Coronary artery (tissue), 2 donors: Measurements from ENCODE around the gene CYP4F22.

ENCODE experiments used
- DNase-seq: peaks from one replicate; pipeline ENCODE4 v3.0.0-alpha.2; 2017; ENCODE audit warnings: low spot score
- H3K27ac ChIP-seq, 2 donors: fragments of 200-600 bp; sonication (generic); one replicate each; pipeline ENCODE4 v1.5.1; 2016 to 2019
- H3K4me3 ChIP-seq: fragments of 200-600 bp; sonication (generic); 2 replicates; pipeline ENCODE4 v1.5.1; 2016; ENCODE audit warnings: mild to moderate bottlenecking, moderate library complexity
- TF ChIP-seq, protein P1 (sequence below): fragments of 200-600 bp; sonication (generic); IDR thresholded peaks from one replicate; pipeline ENCODE4 v1.5.1; 2019; ENCODE audit warnings: antibody characterized with exemption

Gene CYP4F22

DNA sequence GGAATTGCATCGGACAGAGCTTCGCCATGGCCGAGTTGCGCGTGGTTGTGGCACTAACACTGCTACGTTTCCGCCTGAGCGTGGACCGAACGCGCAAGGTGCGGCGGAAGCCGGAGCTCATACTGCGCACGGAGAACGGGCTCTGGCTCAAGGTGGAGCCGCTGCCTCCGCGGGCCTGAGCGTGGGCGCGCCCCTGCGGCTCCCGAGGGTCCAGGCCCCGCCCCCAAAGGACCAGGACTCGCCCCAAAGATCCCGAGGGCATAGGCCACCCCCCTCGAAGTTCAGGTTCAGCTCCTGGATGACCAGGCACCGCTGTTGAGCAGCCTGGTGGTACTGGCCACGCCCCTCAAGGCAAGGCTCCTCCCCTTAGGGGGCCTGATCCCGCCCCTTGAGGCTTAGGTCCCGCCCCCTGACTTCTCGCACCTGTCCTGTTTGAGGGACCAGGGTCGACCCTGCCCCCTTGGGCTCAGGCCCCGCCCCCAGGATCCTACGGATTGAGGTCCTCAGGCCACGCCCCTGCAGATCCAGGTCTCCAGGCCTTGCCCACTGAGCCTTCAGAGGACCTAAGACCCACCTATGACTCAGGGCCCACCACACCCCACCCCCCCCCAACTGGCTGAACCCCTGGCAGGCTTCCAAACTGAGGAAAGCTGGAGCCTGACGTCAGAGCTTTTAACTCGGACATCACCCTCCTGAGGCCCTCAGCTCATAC, 43.1 kb downstream of the CYP4F22 start:
- no peak for DNase-seq
- Histone ChIP-seq H3K4me3 (peak overlapping the region; percentile 63), H3K27ac (no peak overlapping the region)
- TF ChIP-seq, protein P1, sequence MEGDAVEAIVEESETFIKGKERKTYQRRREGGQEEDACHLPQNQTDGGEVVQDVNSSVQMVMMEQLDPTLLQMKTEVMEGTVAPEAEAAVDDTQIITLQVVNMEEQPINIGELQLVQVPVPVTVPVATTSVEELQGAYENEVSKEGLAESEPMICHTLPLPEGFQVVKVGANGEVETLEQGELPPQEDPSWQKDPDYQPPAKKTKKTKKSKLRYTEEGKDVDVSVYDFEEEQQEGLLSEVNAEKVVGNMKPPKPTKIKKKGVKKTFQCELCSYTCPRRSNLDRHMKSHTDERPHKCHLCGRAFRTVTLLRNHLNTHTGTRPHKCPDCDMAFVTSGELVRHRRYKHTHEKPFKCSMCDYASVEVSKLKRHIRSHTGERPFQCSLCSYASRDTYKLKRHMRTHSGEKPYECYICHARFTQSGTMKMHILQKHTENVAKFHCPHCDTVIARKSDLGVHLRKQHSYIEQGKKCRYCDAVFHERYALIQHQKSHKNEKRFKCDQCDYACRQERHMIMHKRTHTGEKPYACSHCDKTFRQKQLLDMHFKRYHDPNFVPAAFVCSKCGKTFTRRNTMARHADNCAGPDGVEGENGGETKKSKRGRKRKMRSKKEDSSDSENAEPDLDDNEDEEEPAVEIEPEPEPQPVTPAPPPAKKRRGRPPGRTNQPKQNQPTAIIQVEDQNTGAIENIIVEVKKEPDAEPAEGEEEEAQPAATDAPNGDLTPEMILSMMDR: no peak

DNA sequence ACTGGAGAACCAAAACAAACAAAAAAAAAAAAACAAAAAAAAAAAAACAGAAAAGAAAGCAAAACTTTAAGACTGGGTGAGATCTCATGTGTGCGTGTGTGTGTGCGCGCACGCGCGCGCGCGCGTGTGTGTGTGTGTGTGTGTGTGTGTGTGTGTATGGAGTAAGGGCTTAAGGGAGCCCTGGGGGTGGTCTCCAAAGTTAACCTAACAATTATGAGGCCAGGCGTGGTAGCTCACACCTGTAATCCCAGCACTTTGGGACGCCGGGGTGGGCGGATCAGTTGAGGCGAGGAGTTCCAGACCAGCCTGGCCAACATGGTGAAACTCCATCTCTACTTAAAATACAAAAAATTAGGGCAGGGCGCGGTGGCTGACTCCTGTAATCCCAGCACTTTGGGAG, 46.7 kb downstream of the CYP4F22 start:
- Histone ChIP-seq H3K27ac (no peak overlapping the region), H3K4me3 (no peak overlapping the region)
- TF ChIP-seq, protein P1: no peak
- DNase-seq: no peak

DNA sequence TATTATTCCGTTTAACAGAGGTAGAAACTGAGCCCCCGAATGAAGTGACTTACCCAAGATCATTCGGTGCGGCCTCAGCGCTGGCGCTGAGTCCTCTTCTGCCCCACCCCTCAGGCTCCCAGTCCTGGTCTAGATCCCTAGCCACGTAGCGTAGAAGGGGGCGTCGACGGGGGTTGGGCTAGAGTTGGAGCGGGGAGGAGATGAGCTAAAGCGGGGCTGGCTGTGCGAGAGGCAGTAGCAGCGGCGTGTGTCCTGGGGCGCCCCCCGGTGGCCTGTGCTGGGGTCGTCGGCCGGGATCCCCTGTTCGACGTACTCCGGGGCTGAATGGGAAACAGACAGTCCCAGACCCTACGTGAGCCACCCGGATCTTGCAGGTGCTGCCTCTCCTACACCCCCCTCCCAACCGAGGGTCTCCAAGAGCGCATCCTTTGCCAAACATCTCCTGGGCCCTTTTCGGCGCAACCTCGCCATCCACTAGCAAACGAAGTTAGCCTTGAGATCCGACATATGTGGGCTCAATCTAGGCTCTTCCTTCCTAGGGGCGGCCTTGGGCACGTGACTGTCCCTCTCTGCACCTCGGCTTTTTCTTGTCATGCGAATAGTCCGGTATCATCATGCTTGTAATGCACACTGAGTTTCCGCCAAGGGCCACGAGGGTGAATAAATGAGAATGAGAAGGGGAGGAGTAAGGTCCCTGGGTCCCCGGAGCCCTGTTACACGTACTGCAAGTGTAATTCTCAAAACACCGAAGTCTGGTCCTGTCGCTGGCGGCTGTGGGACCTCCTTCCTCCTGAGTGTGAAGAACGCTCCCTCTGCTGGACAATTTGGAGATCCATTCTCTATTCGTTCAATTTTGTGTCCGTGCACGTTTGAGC, 47.7 kb downstream of the CYP4F22 start:
- Histone ChIP-seq H3K27ac (peak overlapping the region in 1 of 2 donors; percentile 35), H3K4me3 (peak overlapping the region; percentile 61)
- TF ChIP-seq, protein P1: peak; percentile 69
- DNase-seq: peak; percentile 92

DNA sequence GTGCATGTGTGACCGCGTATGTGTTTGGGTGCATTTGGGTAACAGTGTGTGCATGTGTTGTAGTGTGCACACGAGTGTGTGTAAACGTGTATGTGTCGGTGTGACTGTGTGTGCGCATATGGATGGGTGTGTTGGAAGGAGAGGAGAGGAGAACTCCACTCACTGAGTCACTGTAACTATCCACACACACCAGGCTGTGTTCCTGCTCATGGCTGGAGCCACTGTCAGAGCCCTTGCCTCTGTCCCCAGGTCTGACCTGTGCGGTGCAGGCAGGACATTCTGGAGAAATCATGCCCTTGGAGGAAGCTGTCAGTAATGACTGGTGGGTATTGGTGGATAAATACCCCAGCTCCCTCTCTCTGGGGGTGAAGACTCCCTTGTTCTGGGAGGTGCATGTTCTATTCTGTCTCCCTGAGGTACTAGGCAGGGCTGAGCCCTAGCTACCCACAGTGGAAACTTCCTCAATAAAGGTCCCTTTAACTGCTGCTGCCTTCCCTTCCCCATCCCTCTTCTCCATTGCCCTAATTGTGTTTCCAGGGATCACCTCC, 48.4 kb downstream of the CYP4F22 start:
- DNase-seq: no peak
- H3K27ac ChIP-seq: no peak overlapping the region
- H3K4me3 ChIP-seq: no peak overlapping the region
- TF ChIP-seq, protein P1: no peak

DNA sequence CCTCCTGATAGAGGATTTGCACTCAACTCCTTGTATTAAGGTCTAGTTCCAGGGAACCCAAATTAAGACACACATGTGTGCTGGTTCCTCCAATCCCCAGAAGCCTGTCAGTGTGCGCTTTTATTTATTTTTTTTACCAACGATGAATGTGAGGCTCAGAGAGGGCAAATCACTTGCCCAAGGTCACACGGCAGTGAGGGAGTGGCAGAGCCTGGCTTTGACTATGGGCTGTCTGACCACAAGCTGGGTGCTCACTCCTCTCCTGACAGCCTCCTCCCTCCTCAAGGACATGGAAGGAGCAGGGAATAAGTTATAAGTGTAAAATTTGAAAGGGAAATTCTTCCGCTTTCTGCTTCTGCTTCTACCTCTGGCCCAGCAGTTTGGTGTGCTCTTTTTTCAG, 48.9 kb downstream of the CYP4F22 start:
- DNase-seq: no peak
- H3K4me3 ChIP-seq: no peak overlapping the region
- TF ChIP-seq, protein P1: no peak
- no peak overlapping the region for H3K27ac ChIP-seq

DNA sequence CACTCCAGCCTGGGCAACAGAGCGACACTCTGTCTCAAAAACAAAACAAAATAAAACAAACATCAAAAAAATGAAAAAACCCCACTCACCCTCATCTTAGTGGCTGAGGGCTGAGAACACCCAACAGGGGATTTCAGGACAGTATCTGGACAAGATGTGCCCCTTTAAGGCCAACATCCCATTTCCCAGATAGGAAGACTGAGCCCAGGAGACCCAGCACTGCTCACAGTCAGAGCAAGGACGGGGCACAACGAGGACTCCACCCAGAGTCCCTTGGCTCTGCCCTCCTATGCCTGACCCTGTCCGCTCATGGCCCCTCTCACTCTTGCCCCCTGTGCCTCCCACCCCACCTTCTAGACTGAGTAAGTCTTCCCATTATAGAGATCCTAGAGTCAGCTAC, 53.8 kb downstream of the CYP4F22 start:
- H3K27ac ChIP-seq: no peak overlapping the region
- no peak overlapping the region for H3K4me3 ChIP-seq
- DNase-seq: no peak
- TF ChIP-seq, protein P1: no peak
